ENCODE results near the gene PITPNB.
A peak's percentile ranks its signal among the peaks of the same experiment; 100 is the strongest.

Gene PITPNB

DNA sequence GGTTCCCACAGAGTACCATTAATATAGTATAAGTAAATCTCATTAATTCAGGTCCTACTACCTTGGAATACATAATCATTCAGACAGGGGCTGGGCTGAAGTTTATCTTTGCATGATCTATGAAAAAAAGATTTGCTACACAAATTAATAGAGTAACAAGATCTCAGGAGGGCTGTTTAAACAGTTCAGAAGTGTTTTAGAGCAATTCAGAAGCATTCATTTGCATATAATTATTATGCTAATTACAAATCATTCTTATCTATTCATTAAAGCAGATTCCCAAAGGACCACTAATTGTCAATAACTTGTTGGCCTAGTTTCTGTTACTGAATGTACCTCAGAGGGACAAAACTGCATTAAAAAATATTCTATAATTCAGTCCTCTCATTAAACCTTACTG, 40.5 kb downstream of the PITPNB start:
- no peak for DNase-seq

DNA sequence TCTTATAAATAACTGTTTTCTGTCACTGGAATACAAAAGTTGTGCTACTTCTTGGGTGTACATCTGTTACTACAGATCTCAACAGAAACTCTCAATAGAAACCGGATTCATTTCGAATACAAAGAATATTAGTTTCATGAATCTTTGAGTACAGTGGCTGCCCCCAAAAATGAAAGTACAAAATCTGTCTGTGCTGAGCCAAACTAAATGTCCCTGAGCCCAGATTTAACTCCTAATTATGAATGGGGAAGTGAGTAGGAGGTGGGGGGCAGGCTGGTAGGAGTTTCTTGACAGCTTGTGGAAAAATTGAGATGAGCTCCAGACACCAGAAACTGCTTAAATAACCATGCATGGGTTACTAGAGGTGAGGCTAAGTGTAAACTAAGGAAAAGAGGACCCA, 41.6 kb downstream of the PITPNB start:
- DNase-seq = no peak

DNA sequence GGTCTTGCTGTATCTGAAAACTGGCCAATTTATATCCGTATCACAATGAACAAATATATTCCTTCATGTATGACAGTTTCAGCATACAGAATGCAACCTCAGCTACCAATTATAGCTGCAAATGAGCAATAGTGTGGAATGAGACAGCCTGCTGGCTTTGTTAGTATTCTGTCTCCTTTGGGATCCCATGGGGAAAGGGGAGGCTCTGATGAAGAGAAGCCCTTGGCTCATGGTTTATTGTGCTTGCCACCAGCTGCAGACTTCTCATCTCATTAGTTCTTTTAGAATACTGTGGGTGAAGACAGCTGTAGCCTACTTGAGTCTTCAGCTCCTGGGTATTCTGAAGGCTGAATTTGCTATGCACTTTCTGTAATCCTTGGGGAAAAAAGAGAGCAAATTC, 42.4 kb downstream of the PITPNB start:
- DNase-seq = no peak

DNA sequence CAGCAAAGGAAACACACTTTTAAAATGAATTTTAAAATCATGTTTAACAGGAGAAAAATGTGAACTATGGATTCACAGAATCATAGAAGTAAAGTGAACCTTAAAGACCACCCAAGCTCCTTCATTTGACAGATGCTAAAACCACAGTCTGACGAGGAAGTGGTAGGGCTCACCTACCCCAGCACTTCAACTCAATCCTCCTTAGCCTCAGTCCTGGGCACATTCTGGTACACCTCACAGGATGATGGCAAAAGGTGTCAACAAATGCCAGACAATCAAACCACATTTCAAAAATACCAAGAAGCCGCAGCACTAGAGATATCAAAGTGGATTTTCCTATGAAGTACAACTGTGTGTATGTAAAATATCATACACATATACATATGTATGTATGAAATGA, 43.1 kb downstream of the PITPNB start:
- no peak for DNase-seq

DNA sequence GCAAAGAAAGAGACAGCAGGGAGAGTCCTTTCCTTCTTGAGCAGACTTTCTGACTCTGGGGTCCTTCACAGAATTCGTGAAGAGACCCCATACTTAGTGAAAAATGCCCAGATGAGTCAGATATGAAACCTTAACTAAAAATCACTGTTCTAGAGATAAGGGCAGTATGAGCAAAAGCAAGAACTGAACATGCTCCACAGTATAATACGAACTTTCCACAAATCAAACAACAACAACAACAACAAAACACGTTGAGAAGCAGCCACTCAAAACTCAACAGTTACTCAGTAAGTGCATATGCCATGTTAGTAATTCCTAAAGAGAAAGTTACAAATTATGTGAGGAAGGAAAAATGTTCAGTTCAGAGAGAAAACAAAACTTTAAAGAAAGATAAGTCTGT, 44.3 kb downstream of the PITPNB start:
- no peak for DNase-seq

DNA sequence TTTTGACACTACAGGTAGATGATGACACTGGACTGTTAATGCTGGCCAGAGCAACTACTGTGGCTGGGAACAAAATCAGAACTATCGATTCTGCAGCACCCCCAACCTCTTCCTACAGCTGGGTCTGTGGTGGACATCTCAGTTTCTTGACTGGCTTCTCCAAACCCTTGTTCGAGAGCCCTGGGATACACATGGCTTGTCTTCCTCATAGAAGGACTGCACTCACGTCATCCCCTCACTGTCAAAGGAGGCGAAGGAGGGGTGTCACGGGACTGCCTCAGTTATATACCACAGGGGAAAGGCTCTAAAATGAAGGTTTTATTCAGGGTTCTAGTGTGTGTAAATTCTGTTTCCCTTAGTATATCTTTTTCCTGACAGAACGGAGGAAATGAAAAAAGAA, 44.9 kb downstream of the PITPNB start:
- no peak for DNase-seq

DNA sequence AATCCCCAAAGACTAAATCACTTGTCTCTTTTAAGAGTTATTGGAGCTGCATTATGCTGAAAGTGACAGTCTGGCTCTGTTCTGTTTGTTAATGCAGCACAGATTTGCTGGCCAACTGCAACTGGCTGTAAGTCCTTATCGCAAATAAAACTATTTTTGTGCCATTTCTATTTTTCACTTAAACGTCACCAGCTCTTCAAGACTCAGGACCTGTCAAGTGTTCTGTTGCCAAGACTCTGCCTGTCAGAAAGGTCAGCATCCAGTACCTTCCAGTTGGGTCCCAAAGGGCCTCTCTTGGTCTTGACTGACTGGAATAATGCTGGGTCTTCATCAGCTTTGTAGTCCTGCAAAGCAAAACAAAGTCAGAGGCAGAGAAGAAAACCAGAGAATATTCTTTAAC, 45.6 kb downstream of the PITPNB start:
- no peak for DNase-seq

DNA sequence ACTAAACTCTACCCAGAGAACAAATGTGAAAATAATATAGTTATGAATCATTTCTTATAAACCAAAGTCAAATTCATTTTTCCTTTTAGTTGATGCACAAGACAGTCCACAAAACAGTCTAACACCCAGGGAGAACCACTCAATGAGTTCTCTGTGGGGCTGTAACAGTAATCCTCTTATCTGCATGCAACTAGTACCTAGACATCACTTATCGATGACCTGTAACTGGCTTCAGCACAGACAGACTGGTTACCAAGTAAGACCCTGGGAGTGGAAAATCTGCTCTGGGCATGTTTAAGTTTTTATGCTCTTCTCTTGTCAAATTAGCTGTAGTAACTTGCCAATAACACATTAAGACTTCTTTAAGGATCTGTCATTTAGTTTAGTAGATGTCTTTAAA, 46.6 kb downstream of the PITPNB start:
- DNase-seq = no peak

DNA sequence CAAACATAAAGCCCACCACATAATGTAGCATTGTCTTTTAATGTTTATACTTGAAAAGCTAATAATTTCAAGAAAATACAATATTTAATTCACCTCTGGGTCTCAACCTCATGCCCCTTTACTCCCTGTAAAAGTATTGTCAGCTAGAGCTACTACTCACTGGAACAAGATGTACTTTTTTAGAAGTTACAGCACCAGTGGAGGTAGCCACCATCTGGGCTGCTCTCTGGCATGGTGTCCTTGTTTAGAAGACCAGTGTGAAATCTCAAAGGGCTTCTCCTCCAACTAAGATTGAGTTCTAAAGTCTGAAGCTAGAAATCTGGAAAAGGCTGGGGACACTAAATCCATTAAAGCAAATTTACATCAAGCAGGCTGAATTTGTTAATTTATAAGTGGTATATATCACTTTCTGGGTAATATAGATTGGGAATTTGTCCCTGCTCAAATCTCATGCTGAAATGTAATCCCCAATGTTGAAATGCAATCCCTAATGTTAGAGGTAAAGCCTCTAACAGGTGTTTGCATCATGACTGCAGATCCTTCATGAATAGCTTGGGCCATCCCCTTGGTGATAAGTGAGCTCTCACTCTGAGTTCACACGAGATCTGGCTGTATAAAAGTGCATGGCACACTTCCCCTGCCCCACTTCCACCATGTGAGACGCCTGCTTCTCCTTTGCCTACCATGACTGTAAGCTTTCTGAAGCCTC, 47.6 kb downstream of the PITPNB start:
- no peak for DNase-seq

DNA sequence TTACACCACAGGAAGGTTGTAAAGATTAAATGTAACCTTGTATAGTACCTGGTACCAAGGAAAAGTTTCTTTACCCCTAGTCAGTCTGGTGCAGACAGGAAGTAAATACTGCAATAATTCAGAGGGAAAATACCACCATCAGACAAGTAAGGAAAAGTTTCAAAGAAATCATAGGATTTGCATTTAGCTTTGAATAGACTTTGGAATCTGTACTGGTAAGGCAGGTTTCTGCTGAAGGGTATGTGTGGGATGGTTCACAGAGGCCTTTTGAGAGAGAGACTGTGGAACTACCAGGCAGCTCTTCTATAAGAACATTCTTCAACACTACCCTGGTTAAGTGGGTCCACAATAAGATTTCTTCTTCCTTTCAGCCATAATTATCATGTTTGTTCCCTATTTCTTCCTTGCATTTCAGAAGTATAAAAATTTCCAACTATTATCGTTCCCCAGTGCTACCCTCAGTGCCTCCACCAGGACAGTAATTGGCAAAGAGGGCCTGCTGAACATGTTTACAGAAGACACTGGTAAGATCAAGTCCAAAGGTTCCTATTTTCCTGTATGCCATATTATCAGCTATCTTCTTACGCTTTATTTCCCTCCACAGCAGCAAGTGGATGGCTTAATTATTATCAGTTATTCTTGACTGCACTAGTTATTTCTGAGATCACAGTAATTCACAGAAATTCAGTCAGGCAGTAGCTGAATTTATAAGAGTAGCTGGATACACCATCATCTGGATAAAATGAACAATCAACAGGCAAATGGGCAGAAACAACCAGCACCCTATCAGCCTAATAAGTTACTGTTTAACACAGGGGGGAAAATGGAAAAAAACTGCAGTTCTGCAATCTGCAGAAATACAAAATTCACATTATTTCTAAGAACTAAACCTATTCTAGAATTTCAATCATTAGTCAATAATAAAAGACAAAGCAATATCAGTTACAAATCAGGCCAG, 48.5 kb downstream of the PITPNB start:
- no peak for DNase-seq

DNA sequence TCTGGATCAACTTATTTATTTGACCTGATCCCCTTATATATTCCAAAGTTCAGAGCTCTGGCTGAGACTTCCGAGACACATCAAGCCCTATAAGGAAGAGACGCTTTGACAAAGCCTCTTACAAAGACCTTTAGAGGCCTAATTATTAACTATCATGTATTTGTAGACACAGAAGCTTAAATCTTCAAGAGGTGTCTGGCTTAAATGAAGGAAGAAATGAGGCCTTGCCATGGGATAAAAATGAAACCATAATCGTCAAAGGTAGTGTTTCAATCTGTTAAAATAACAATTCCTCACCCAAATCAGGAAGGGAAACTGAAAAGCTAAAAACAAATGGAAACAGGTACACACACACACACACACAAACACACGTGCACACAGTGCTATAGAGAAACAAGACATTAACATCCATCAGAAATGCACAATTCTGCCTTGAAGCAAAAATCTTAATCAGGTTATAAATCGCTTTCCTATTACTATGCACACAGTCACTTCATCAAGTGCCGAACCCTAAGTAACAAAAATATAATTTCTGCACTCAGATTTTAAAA, 50.2 kb downstream of the PITPNB start:
- no peak for DNase-seq

DNA sequence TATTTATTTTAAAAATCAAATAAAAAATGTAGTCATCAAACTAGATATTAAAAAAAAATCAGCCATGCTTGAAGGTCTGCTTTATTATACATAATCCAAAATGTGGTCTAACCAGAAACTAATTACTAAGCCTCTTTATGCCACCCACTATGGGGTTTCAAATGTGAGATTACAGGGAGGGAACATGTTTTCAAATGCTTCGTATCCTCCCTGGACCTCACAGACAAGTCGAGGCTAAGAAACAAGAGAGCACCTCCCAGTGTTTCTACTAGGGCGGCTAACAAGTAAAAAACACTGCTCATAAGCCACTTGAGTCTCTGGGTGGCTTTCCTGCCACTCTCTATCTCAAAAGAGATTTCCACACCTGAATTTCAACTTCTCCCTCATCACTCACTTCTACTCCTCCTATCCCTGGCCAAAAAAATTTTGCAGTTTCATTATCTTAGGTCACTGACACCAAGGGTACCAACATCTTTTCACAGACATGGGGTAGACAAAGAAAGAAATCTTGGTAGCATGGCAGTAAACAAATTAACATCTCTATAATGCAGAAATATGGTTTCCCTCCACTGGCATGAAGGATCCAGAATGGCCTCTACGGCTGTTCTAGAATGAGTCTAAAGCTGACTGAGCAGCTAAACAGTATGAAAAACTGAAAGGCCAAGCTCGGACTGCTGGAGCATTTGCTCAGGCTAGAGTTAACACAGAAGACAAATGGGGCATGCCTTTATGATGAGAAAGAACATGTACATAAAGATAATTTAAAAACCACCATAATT, 50.9 kb downstream of the PITPNB start:
- no peak for DNase-seq

DNA sequence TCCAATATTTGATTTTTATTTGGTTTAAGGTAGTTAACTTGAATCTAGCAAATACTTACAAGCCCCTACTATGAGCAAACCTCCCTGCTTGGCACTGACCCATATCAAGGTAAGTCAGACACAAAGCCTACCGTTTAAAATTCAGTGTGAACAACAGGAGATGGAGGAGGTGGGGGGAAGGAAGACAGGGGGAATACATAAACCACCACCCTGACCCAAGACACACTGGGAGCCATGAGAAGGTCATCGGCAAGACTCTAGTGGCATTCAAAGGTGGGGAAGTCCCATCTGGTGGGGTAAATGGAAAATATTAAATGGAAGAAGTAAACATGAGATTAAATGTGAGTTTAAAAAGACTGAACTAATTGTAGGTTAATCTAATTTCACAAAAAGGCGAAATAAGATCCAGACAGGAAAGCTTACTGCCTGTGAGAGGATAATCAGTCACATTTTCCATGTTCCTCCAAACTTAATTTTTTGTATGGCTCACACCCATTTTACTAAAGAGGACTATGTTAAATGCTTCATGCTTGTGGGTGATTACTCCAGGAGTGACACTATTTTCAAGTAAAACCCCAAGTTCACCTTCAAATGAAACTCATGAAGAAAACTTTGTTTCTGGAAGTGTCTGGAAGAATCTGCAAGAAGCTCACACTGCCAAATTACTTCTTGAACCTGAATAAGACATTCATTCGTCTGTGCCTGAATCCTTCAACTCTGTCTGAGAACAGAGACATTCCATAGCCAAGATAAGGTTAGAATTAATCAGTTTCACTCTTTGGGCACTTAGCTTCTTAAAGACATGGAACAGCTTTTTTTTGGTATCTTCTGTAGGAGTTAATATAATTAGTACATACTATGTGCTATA, 51.7 kb downstream of the PITPNB start:
- DNase-seq = no peak

DNA sequence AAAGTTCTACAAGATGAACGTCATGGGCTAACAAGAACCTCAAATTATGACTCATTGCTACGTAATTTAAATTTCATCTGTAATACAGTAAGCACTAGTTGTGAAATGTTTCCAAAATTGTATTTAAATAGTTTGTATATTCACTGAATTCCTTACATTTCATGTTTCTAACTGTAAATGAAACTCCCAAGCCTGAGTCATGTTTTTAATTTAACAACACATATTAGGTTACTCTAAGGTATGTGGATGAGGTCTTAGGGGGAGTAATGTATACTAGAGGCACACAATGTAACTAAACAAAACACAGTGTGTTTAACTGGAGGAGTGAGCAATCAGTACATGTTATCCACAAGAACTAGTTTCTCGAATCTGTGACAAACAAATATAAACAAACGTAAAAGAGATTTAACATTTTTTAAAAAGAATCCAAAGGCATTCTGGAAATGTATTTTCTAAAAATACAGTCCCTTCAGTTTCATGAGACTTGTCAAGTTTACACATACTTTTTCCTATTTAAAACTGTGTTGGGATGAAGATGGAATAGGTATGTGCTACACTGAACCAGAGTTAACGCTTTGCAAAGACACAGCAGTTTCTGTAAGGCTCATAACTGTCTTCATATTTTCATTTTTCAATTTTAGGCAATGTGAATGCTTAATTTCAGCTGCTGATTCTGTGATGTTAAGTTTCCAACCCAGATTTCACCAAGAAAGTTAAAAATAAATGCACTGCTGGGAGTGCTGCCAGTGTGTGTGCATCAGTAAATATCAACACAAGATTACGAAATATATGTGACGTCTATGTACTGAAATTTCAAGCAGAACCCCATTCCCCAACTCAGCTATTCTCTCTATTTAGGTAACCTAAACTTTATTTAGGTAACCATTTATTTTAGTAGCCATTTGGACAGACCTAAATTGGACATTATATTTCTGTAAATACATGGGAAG, 52.6 kb downstream of the PITPNB start:
- peak in 1 of 2 experiments; percentile 64 for DNase-seq

DNA sequence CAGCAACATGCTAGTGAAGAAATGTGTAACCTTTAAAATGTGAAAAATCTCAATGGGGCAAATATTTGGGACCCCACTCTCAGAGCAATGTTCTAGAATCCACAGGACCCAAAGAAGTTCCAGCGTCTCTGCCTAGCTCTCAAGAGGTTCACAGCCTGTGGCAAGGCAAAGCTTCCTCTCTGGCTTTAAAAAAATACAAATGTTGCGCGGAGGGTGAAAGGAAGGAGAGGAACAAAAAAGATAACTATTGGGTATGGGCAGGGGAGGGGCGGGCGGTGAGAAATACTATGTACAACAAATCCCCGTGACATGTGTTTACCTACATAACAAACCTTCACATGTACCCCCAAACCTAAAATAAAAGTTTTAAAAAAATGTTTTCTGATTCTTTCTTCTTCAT, 53.6 kb downstream of the PITPNB start:
- DNase-seq = no peak

DNA sequence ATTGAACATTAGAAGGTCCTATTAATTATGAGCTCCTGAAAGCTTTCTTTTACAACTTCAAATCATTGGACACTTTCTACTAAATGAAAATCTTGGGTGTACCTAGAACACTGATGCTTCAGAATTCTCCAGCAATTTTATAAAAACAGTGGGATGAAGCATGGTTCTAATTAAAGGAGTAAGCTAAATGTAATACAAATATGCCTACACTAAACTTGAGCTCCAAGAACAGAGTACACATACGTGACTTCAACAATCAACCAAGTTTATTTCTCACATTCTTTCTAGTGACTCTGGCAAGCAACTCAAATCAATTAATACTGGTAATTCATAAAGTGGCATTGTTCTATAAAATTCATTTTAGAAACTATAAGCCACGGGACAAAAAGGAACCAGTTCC, 55.5 kb downstream of the PITPNB start:
- DNase-seq = no peak

DNA sequence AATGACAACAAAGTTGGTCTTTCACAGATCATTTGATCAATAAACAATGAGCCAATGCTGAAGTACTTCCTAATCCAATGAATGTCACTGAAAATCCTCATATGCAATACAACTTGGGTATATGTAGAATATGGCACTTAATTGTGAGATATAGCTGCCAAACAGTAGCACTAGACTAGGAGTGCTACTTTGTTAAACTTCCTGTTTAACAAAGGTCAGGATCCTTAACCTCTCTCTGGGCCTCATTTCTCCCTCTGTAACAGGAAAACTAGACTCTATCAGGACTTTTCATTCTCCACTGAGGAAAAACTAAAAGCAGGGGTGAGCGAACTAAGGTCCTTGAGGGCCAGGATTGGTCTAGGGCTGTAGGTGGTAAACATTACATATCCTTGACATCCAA, 56.1 kb downstream of the PITPNB start:
- DNase-seq = no peak

DNA sequence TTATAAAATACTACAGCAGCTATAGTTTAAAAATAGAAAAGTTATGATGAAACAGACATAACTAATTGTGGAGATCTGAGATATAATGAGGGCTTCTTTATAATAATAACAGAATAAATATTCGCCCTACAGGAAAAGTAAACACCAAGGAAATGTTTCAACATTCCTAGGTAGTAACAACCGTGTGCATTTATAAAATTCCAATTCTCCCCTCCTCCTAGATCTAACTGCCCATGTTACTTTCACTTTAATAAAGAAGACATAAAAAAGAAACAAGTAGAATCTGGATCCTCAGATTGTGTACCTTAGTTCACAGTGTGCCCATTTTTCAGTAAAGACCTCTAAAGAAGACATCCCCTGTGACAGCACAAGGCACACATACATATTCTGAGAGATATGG, 59.7 kb downstream of the PITPNB start:
- DNase-seq = no peak

DNA sequence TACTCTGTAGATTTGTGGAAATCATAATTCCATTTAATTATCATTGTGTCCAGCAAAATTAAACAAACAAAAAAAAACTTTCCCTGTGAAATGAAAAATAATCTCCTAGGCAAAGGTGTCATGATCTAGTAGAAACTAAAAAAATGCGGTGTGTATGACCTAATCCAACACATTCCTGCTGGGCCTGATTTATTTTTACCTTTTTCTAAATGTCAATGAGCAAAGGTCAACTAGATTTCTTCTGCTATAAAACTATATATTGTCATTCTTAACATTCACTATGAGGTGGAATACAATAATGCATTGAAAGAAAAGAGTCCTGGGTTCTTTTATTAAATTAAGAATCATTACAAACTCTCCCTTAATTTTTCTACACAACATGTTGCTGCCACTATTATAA, 60.4 kb downstream of the PITPNB start:
- DNase-seq = no peak

DNA sequence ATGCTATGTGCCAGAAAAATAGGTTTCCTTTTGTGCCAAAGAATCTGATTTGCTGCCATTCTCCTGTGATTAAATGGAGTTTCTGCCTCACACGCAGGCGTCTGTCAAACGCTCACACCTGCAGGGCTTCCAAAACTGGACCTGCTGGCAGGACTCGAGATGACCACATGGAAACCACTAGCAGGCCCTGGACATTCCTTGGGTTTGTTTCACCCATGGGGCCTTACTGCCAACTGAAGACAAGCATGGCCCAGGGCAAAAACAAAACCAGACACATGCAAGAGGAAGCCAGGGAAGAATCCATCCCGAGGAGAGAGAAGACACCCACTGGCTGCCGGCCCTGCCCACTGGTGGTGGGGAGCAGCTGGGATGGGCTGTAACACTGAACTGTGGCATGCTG, 61.6 kb downstream of the PITPNB start:
- no peak for DNase-seq

DNA sequence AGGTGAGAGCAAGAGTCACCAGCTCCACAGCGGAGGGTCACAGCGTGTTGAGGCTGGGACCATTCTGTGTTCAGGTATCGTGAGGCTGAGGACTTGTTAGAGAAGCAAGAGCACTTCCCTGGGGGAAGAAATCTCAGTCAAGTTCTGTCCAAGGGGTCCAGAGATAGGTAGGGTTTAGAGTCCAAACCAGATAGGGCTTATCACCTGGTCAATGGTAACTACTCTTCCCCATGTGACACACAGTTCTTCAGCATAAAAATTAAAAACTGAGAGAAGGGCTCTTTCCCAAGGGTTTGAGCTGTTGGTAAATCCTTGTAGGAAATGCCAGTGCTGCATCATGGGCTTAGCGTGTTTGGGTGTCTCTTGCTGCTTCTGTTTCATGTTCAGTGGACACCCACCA, 62.7 kb downstream of the PITPNB start:
- no peak for DNase-seq

All from SW 1271 (cell line).